Uterus (tissue), 2 donors: ENCODE results near the gene OR2AG2.

Experiments used
- POLR2A ChIP-seq, 2 donors: fragments of 450-650 bp; IDR thresholded peaks; one replicate each; pipeline ENCODE4 v1.6.1; 2016; ENCODE audit warnings: antibody characterized with exemption in 2 of 2, mild to moderate bottlenecking in 1 of 2, moderate library complexity in 1 of 2
- TF ChIP-seq, protein P1 (sequence below), 4 experiments: fragments of 200-600 bp in 2 of 4; fragments of 450-650 bp in 2 of 4; sonication (generic) in 2 of 4; IDR thresholded peaks; one replicate each; pipeline ENCODE4 v1.5.1; 2016 to 2019; ENCODE audit warnings: antibody characterized with exemption in 4 of 4, mild to moderate bottlenecking in 2 of 4, moderate library complexity in 1 of 4

DNA sequence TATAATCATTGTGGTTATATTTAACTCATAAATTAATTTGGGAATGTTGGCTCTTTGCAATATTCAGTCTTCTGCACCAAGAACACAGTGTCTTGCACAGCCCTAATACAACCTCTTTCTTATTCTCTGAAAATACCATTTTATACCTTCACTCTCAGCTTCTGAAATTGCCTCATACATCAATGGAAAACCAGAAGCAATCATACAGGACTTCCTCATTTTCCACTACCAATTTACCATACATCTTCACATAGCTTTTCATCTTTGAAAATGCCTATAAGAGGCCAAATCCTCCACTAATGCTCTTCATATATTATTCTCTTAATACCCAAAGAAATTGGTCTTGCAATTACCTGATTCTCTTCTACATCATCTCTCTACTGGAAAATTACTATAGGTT lies 6.7 kb upstream of the OR2AG2 start:
- TF ChIP-seq, protein P1, sequence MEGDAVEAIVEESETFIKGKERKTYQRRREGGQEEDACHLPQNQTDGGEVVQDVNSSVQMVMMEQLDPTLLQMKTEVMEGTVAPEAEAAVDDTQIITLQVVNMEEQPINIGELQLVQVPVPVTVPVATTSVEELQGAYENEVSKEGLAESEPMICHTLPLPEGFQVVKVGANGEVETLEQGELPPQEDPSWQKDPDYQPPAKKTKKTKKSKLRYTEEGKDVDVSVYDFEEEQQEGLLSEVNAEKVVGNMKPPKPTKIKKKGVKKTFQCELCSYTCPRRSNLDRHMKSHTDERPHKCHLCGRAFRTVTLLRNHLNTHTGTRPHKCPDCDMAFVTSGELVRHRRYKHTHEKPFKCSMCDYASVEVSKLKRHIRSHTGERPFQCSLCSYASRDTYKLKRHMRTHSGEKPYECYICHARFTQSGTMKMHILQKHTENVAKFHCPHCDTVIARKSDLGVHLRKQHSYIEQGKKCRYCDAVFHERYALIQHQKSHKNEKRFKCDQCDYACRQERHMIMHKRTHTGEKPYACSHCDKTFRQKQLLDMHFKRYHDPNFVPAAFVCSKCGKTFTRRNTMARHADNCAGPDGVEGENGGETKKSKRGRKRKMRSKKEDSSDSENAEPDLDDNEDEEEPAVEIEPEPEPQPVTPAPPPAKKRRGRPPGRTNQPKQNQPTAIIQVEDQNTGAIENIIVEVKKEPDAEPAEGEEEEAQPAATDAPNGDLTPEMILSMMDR (IDR thresholded peaks at IDR 0.05) = no peak
- TF ChIP-seq POLR2A (IDR thresholded peaks at IDR 0.05) = no peak
